NCI-H146 treated with DMSO at 0.1 percent for 48 hours (cell line): Measurements from ENCODE around the gene SLC27A1.
"Not testable (repeated sequence)": the region's sequence is repeated elsewhere in the genome, so short reads cannot be mapped to it uniquely, and the experiment has no call there.

Experiments used
- DNase-seq: peaks from one replicate; lab custom pipeline; 2025; ENCODE audit not compliant: unreplicated experiment; lab: John Stamatoyannopoulos, UW

Gene SLC27A1

GRCh38 chr19:17538684-17539237, 68.4 kb downstream of the SLC27A1 start:
- peak; percentile 32 for DNase-seq

- peak; percentile 96 for DNase-seq
Observed at GRCh38 chr19:17539238-17540117, 69.2 kb downstream of the SLC27A1 start.

- no peak for DNase-seq
Observed at GRCh38 chr19:17540174-17540573, 69.8 kb downstream of the SLC27A1 start.

DNA sequence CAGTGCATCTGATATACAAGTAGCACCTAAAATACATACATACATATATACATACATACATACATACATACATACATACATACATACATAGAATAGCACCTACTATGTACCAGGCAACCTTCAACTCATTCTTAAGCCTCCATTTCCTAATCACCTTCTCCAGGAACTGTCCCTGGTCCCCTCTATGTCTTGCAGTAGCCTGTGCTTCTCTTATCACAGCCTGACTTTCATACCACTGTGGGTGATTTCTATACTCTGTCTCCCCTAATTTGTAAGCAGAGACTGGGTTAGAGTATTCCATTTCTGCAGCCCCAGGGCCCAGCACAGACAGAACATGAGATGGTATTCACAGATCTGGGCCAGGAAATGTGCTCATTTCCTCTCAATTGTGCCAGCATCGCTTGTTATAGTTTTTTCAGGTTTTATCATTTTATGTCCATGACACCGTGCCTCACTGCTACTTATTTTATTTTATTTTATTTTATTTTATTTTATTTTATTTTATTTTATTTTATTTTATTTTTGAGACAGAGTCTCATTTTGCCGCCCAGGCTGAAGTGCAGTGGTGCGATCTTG, 70.9 kb downstream of the SLC27A1 start:
- DNase-seq, result no peak

DNA sequence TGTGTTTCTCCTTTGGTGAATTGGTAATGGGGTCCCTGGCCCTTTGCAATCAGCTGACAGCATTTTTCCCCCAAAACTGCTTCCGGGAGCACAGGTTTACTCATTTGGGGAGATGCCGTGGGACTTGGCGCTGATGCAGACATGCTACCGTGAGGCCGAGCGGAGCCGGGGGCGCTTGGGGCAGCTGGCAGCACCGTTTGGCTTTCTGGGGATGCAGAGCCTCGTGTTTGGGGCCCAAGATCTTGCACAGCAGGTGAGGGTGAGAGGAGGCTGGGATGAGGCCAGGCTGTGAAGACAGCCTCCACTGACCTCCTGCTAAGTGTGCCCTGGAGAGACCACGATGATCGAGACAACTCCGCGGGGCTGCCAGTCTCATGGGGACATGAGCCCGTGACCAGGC, 71.7 kb downstream of the SLC27A1 start:
- no peak for DNase-seq

GRCh38 chr19:17542793-17543582, 72.7 kb downstream of the SLC27A1 start:
- no peak for DNase-seq

- DNase-seq, result no peak
Observed at GRCh38 chr19:17543986-17544385, 73.7 kb downstream of the SLC27A1 start.

GRCh38 chr19:17544418-17544817, 74.1 kb downstream of the SLC27A1 start:
- no peak for DNase-seq

GRCh38 chr19:17548145-17548544, 77.8 kb downstream of the SLC27A1 start:
- DNase-seq, result no peak

GRCh38 chr19:17549085-17549740, 78.9 kb downstream of the SLC27A1 start:
- DNase-seq, result no peak

DNA sequence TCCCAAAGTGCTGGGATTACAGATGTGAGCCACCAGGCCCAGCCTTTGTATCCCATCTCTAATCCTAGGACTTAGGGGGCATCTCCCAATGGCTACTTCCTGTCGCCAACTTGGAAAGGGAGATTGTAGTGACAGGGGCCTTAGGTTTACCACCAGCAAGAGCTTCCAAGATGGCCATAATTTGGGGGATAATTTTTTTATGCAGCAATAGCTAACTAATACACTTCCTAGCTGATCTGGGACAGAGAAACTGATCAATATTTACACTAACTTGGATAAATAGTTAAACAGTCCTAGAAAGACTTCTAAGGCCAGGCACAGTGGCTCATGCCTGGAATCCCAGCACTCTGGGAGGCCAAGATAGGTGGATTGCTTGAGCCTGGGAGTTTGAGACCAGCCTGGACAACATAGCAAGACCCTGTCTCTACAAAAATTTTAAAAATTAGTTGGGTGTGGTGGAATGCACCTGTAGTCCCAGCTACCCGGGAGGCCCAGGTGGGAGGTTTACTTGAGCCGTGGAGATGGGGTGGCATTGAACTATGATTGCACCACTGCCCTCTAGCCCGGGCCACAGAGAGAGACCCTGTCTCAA, 79.8 kb downstream of the SLC27A1 start:
- DNase-seq, result no peak

DNA sequence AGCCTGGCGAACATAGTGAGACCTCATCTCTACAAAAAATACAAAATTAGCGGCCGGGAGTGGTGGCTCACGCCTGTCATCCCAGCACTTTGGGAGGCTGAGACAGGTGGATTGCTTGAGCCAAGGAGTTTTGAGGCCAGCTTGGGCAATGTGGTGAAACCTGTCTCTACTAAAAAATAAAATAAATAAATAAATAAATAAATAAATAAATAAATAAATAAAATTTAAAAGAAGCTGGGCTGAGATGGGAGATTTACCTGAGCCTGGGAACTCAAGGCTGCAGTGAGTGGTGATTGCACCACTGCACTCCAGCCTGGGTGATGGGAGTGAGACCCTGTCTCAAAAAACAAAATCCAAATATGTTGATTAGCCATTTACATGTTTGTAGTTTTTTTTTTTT, 82.4 kb downstream of the SLC27A1 start:
- DNase-seq, result not testable (repeated sequence)

DNA sequence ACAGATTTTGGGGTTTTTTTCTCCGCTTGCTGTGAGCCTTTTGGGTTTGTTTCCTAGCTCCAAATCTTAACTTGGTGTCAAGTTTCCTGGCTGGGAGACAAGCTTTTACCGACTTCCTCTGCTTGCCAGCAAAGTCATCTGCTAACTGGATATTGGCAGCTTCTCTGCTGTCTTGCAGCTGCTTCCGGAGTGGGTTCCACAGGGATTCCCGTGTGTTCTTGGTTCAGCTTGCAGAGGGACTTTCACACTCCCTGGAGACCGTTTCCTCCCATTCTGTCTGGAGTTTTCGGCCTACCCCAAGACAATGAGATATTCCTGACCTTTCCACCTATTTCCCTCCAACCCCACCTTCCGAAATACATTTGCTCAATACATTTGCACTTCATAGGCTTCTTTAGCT, 82.9 kb downstream of the SLC27A1 start:
- DNase-seq, result no peak

DNA sequence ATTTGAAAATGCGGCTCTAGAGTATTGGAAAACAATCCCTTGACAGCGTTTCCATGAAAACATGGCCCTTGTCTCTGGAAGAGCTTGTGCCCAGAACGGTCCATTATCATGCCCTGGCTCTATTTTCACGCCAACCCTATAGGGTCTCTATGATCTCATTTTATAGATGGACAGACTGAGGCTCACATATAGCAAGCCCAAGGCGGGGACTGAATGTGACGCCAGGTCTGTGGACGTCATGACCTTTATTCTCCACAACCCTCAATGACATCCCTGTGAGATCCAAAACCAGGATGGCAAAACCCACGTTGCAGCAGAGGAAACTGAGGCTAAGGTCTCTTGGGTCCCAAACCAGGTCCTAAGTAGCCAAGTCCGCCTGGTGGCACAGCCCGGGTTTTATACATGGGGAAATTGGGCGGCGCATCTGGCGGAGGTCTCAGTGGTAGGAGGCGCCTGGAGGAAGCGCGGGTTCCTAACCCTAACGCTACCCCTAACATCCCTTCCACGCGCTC, 84.7 kb downstream of the SLC27A1 start:
- no peak for DNase-seq

- DNase-seq, result peak; percentile 97
Observed at GRCh38 chr19:17555480-17555928, 85.2 kb downstream of the SLC27A1 start, which contains the start of gene COLGALT1. Gene COLGALT1, plus strand, starts transcription at chr19:17555649. Its CDS starts 65 bp downstream, at chr19:17555714.
